GM20000 (cell line): ENCODE measurements around the gene HGS.

Experiments
- DNase-seq: peaks from one replicate; pipeline ENCODE4 v3.0.0; 2012; ENCODE audit warnings: low spot score
- TF ChIP-seq, protein P1 (sequence below): IDR thresholded peaks from 2 replicates; pipeline ENCODE4 v1.5.1; 2012; ENCODE audit warnings: mild to moderate bottlenecking, control low read depth; ENCODE audit errors: extremely low read depth, missing control alignments

HGS gene, protein sequence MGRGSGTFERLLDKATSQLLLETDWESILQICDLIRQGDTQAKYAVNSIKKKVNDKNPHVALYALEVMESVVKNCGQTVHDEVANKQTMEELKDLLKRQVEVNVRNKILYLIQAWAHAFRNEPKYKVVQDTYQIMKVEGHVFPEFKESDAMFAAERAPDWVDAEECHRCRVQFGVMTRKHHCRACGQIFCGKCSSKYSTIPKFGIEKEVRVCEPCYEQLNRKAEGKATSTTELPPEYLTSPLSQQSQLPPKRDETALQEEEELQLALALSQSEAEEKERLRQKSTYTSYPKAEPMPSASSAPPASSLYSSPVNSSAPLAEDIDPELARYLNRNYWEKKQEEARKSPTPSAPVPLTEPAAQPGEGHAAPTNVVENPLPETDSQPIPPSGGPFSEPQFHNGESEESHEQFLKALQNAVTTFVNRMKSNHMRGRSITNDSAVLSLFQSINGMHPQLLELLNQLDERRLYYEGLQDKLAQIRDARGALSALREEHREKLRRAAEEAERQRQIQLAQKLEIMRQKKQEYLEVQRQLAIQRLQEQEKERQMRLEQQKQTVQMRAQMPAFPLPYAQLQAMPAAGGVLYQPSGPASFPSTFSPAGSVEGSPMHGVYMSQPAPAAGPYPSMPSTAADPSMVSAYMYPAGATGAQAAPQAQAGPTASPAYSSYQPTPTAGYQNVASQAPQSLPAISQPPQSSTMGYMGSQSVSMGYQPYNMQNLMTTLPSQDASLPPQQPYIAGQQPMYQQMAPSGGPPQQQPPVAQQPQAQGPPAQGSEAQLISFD

DNA sequence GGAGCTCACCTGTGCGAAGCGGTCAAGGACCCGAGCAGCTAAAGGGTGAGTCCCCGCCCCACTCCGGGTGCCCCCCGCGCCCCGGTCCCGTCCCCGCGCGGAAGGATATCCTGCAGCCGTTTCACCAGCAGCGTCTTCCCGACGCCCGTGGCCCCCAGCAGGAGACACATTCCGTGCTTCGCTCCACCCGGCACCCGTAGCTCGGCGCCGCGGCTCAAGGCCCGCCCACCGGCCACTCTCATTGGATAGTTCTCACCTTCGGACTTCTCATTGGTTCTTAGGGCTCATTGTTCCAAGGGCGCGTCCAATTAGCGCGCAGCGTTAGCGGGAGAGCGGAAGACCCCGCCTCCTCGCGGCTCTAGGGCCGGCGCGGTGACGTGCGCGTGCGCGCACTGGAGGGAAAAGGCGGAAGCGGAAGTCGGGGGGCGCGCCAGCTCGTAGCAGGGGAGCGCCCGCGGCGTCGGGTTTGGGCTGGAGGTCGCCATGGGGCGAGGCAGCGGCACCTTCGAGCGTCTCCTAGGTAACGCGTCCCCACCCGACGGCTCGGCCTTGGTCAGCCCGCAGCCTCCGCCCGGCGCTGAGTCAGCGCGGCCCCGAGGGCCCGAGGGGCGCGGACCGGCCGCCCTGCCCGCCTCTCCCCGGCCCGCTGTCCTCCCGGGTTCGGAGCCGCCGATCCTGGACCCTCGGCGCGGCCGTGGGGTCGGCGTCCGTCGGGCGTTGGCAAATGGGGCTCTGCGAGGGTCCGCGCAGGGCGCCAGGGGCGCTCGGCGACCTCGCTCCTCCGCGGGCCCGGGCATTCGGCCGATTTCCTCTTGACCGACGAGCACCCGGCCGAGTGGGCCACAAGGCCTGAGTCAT lies at the start of gene HGS, which contains the start of gene ARL16:
HGS (plus strand) TSS at position 428 of the 858 bp plus-strand sequence; CDS start at position 484, 56 bp downstream.
ARL16 (minus strand) TSS at position 214 of the 858 bp plus-strand sequence; CDS start at position 170, 44 bp downstream.
- peak; percentile 100 for DNase-seq
- TF ChIP-seq, protein P1, sequence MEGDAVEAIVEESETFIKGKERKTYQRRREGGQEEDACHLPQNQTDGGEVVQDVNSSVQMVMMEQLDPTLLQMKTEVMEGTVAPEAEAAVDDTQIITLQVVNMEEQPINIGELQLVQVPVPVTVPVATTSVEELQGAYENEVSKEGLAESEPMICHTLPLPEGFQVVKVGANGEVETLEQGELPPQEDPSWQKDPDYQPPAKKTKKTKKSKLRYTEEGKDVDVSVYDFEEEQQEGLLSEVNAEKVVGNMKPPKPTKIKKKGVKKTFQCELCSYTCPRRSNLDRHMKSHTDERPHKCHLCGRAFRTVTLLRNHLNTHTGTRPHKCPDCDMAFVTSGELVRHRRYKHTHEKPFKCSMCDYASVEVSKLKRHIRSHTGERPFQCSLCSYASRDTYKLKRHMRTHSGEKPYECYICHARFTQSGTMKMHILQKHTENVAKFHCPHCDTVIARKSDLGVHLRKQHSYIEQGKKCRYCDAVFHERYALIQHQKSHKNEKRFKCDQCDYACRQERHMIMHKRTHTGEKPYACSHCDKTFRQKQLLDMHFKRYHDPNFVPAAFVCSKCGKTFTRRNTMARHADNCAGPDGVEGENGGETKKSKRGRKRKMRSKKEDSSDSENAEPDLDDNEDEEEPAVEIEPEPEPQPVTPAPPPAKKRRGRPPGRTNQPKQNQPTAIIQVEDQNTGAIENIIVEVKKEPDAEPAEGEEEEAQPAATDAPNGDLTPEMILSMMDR = no peak

DNA sequence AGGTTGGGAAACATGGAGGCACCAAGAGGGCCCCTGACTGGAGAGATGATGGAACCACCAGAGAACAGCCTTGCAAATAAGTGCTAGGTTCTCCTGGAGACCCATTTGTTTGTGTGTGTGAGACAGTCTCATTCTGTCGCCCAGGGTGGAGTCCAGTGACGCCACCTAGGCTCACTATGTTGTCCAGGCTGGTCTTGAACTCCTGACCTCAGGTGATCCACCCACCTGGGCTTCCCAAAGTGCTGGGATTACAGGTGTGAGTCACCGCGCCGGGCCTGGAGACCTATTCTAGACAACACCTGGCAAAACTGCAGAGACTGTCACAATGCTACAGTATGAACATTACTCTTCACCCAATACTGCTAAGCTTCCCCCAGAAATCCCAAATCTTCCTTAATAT lies 48.4 kb upstream of the HGS start:
- DNase-seq = no peak
- TF ChIP-seq, protein P1 = no peak

DNA sequence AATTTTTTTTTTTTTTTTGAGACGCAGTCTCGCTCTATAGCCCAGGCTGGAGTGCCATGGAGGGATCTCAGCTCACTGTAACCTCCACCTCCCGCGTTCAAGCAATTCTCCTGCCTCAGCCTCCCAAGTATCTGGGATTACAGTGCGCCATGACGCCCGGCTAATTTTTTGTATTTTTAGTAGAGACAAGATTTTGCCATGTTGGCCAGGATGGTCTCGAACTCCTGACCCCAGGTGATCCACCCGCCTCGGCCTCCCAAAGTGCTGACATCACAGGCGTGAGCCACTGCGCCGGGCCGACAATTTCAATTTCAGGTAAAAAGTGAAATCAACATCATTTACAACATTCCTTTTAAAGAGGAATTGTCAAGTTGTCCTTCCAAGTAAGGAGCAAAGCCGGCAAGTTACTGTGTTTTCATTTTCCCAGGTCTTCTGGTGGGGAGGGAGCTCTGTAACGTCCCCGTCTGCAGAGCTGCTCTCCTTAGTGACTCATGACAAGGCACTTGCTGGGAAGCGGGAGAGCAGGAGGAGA lies 47.8 kb upstream of the HGS start:
- DNase-seq = no peak
- TF ChIP-seq, protein P1 = no peak

DNA sequence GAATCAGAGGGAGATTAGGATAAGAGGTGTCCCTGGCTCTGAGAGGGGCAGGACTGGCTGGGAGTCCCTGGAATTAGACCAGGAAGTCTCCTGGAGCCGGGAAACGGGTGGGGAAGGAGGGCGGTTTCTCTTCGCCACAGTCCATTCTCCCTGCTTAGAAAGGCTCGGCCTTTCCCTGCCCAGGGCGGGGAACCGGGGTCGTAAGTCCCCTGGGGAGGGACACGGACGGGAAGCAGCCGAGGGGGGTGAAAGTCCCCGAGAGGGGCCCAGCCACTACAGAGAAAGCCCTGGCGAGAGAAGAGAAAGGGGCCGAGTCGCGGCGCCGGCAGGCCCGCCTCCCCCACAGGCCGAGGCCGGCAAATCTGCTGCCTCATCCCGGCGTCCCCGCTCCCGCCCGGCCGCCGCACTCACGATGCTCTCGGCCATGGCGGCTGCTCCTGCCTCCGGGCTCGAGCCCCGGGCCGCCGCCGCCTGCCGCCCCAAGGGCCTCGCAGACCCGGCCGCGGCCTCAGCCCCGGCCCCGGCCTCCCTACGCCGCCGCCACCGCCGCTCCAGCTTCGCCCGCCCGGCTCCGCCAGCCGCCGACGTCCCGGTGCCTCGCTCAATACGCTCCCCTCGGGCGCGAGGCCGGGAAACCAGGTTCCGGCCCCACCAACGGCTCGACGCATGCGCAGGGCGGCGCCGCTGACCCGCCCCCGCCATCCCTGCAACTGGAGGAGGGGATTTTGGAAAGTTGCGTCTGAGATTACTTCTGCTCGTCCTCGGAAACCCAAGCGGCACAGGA lies 47.1 kb upstream of the HGS start, which contains the start of the genes NPLOC4 and TSPAN10:
NPLOC4 (minus strand) TSS at position 608 of the 784 bp plus-strand sequence; CDS start at position 426, 182 bp downstream.
TSPAN10 (plus strand) TSS at position 692 of the 784 bp plus-strand sequence. CDS start 5,217 bp downstream, outside the sequence.
- peak; percentile 99 for DNase-seq
- TF ChIP-seq, protein P1 = no peak

DNA sequence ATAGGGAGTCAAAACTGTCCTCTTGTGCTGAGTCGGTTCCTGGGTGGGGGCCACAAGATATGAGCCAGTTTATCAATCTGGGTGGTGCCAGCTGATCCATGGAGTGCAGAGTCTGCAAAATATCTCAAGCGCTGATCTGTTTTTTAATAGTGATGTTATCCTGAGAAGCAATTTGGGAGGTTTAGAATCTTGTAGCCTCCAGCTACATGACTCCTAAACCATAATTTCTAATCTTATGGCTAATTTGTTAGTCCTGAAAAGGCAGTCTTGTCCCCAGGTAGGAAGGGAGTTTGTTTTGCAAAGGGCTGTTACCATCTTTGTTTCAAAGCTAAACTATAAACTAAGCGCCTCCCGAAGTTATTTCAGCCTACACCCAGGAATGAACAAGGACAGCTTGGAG lies 45.1 kb upstream of the HGS start:
- no peak for DNase-seq
- TF ChIP-seq, protein P1 = no peak

DNA sequence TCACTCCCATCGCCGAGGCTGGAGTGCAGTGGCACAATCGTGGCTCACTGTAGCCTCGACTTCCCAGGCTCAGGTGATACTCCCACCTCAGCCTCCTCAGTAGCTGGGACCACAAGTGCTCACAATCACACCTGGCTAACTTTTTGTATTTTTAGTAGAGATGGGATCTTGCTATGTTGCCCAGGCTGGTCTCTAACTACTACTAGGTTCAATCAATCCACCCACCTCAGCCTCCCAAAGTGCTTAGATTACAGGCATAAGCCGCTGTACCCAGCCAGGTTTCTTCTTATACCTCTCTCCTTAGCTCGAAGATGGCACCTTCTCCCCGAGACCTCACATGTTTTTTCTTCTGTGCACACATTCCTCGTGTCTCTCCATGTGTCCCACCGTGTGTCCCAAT lies 43.8 kb upstream of the HGS start:
- DNase-seq = no peak

More for the DNA sequence above, 43.8 kb upstream of the HGS start:
- TF ChIP-seq, protein P1 = no peak
